GM18508 (cell line): ENCODE results near the gene KCNK7.

Experiments
- ATAC-seq: cut with Tn5 transposase; IDR thresholded peaks from one replicate; pipeline ENCODE4 v1.9.1; 2021; ENCODE audit warnings: moderate number of reproducible peaks; ENCODE audit not compliant: insufficient read depth, unreplicated experiment

Gene KCNK7

GRCh38 chr11:65612691-65613090 is 17.1 kb upstream of the KCNK7 start:
- ATAC-seq: no peak

GRCh38 chr11:65611758-65612603 is 16.4 kb upstream of the KCNK7 start:
- no peak for ATAC-seq

GRCh38 chr11:65611028-65611757 is 15.6 kb upstream of the KCNK7 start:
- no peak for ATAC-seq

GRCh38 chr11:65610404-65610803 is 14.8 kb upstream of the KCNK7 start:
- no peak for ATAC-seq

GRCh38 chr11:65609665-65610064 is 14.1 kb upstream of the KCNK7 start:
- ATAC-seq: no peak

GRCh38 chr11:65609229-65609628 is 13.6 kb upstream of the KCNK7 start:
- no peak for ATAC-seq

- no peak for ATAC-seq
These were observed 12.2 kb upstream of the KCNK7 start for GRCh38 chr11:65607614-65608426.

GRCh38 chr11:65606876-65607613 is 11.4 kb upstream of the KCNK7 start:
- no peak for ATAC-seq

GRCh38 chr11:65604258-65604657 is 8.7 kb upstream of the KCNK7 start:
- no peak for ATAC-seq

- ATAC-seq: no peak
These were observed 4.3 kb upstream of the KCNK7 start for GRCh38 chr11:65599955-65600246.

- ATAC-seq: no peak
These were observed 3.8 kb upstream of the KCNK7 start for GRCh38 chr11:65599216-65599954.

- ATAC-seq: no peak
These were observed 2.7 kb upstream of the KCNK7 start for GRCh38 chr11:65598258-65598699.

GRCh38 chr11:65596520-65596919 is 920 bp upstream of the KCNK7 start:
- no peak for ATAC-seq

- ATAC-seq: no peak
These were observed 469 bp downstream of the KCNK7 start for GRCh38 chr11:65595131-65595530.

- ATAC-seq: no peak
These were observed 1.8 kb downstream of the KCNK7 start for GRCh38 chr11:65593518-65594414.

- no peak for ATAC-seq
These were observed 2.6 kb downstream of the KCNK7 start for GRCh38 chr11:65592858-65593517.

GRCh38 chr11:65591939-65592857 is 3.4 kb downstream of the KCNK7 start:
- ATAC-seq: no peak
